HUES64 (cell line): ENCODE data around the gene UBE2M.

ENCODE experiments used
- H3K27ac ChIP-seq: 2 replicates; pipeline ENCODE4 v1.7.0; 2013; ENCODE audit warnings: low read depth, low read length, inconsistent platforms
- H3K27me3 ChIP-seq: 2 replicates; pipeline ENCODE4 v1.6.1; 2013; ENCODE audit warnings: mild to moderate bottlenecking, low read length; ENCODE audit not compliant: insufficient read depth
- H3K36me3 ChIP-seq: 2 replicates; pipeline ENCODE4 v1.6.1; 2013; ENCODE audit warnings: mild to moderate bottlenecking, low read length; ENCODE audit not compliant: insufficient read depth
- H3K4me1 ChIP-seq: 2 replicates; pipeline ENCODE4 v1.6.1; 2013; ENCODE audit warnings: mild to moderate bottlenecking, low read length, moderate library complexity; ENCODE audit not compliant: insufficient read depth
- H3K4me3 ChIP-seq: 2 replicates; pipeline ENCODE4 v1.5.1; 2013; ENCODE audit warnings: mild to moderate bottlenecking, low read length, moderate library complexity
- H3K9ac ChIP-seq: 2 replicates; pipeline ENCODE4 v1.6.1; 2013; ENCODE audit warnings: mild to moderate bottlenecking, low read depth, low read length
- H3K9me3 ChIP-seq: 2 replicates; pipeline ENCODE4 v1.6.1; 2013; ENCODE audit warnings: low read depth, low read length; ENCODE audit not compliant: insufficient read depth
- WGBS: fragments of 150-250, 120-280 bp; methylation state at CpG from one replicate; pipeline ENCODE4 v1.1.7; 2013; ENCODE audit warnings: missing lambda C conversion rate; 5-methylcytosine and 5-hydroxymethylcytosine counted together

Gene UBE2M

DNA sequence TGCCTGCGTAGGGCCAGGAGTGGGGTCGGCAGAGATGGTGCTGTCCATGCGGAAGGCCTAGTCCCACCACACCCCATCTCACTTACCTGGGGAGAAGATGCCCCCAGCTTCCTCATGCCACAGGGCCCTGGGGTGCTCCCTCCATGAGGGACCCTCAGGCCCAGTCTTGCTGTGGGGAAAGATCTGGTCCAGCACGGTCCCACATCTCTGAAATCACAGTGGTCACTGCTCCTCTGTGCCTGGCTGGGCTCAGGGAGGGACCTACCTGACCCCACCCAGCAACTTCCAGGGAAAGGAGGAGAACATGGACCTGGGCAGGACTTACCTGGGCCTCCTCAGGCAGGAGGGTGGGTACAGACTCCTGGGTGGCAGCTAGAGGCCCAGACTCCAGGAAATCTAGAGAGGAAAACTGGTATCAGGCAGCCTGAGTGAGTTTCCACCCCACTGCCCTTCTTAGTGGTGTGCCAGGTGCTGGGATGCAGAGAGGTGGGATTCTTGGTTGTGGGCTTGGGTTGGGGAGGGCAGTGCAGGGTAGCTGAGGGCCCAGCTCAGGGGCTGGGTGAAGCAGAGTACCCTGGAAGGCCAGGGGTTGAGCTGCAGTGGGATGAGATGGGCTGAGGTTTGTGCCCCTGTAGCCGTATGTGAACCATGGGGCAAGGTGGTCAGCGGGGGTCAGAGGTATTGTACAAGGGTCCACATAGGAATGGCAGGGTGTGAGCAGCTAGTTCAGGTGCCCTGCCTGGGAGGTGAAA, 11.0 kb upstream of the UBE2M start:
- WGBS, result 91% methylated on average over 6 of the region's 6 CpGs
- Histone ChIP-seq H3K9ac (no peak overlapping the region), H3K27me3 (no peaks in the 10 kb centered on the region), H3K4me3 (no peak overlapping the region), H3K27ac (no peak overlapping the region), H3K9me3 (no peaks in the 10 kb centered on the region), H3K36me3 (peaks cover 33% of the 10 kb centered on the region; the same call in 1 of the 2 replicates), H3K4me1 (no peaks in the 10 kb centered on the region)

GRCh38 chr19:58568453-58569130, 10.2 kb upstream of the UBE2M start:
- no peaks in the 10 kb centered on the region for H3K4me1 ChIP-seq
- H3K9ac ChIP-seq, result no peak overlapping the region
- H3K27ac ChIP-seq, result no peak overlapping the region
- H3K4me3 ChIP-seq, result no peak overlapping the region
- WGBS, result 91% methylated on average over 4 of the region's 4 CpGs
- peaks cover 5% of the 10 kb centered on the region for H3K27me3 ChIP-seq
- peaks cover 33% of the 10 kb centered on the region; the same call in 1 of the 2 replicates for H3K36me3 ChIP-seq
- no peaks in the 10 kb centered on the region for H3K9me3 ChIP-seq

DNA sequence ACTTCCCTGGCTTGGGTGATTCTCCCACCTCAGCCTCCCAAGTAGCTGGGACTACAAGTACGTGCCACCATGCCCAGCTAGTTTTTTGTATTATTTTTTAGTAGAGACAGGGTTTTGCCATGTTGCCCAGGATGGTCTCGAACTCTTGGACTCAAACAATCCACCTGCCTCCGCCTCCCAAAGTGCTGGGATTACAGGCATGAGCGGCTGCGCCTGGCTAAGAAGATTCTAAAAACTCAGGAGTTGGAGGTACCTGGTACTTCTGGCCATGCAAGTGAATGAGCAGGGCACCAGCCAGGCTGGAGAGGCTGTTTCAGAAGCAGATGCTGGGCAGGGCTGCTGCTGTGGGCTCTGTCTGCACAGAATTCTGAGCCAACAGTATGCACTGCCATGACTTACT, 8.6 kb upstream of the UBE2M start:
- Histone ChIP-seq H3K4me3 (no peak overlapping the region), H3K9ac (no peak overlapping the region), H3K27me3 (peaks cover 21% of the 10 kb centered on the region), H3K27ac (no peak overlapping the region), H3K4me1 (no peaks in the 10 kb centered on the region), H3K36me3 (peaks cover 33% of the 10 kb centered on the region; the same call in 1 of the 2 replicates), H3K9me3 (no peaks in the 10 kb centered on the region)
- WGBS, result 94% methylated on average over 5 of the region's 5 CpGs

- Histone ChIP-seq H3K4me1 (no peaks in the 10 kb centered on the region), H3K9ac (no peak overlapping the region), H3K27ac (no peak overlapping the region)
Observed at GRCh38 chr19:58563823-58564222, 5.4 kb upstream of the UBE2M start.

DNA sequence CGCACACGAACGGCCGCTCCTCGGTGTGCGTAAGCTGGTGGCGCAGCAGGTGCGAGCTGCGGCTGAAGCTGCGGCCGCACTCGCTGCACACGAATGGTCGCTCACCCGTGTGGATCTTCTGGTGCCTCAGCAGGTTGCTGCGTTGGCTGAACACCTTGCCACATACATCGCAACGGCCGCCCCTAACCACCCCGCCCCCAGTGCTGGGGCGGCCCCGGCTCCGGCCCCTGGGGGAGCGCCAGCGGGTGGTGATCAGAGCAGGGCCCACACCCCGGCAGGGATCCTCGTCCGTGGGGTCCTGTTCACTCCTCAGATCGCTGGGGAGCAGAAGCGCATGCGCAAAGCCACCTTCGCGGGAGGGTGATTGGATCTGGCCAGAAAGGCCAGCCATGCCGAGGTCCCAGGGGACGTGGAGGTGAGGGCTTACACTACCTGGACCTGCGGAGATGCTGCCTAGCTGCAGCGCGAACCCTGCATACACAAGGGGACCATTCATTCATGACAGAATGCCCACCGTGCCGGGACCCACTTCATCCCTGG, 4.7 kb upstream of the UBE2M start:
- no peaks in the 10 kb centered on the region for H3K4me1 ChIP-seq
- H3K27ac ChIP-seq, result no peak overlapping the region
- H3K9me3 ChIP-seq, result no peaks in the 10 kb centered on the region
- peak overlapping the region; percentile 58 for H3K9ac ChIP-seq
- H3K36me3 ChIP-seq, result peaks cover 12% of the 10 kb centered on the region; the same call in 1 of the 2 replicates
- 69% methylated on average over 40 of the region's 40 CpGs for WGBS
- peak overlapping the region; percentile 49 for H3K4me3 ChIP-seq
- peaks cover 30% of the 10 kb centered on the region for H3K27me3 ChIP-seq

More at GRCh38 chr19:58563823-58564222, 5.4 kb upstream of the UBE2M start:
- H3K9me3 ChIP-seq, result no peaks in the 10 kb centered on the region
- H3K4me3 ChIP-seq, result no peak overlapping the region
- WGBS, result 89% methylated on average over 6 of the region's 6 CpGs
- peaks cover 30% of the 10 kb centered on the region for H3K27me3 ChIP-seq
- peaks cover 16% of the 10 kb centered on the region; the same call in 1 of the 2 replicates for H3K36me3 ChIP-seq

- Histone ChIP-seq H3K27ac (no peak overlapping the region), H3K4me1 (no peaks in the 10 kb centered on the region), H3K9me3 (no peaks in the 10 kb centered on the region), H3K9ac (peak overlapping the region; percentile 58), H3K36me3 (peaks cover 10% of the 10 kb centered on the region; the same call in 1 of the 2 replicates), H3K27me3 (peaks cover 30% of the 10 kb centered on the region), H3K4me3 (peak overlapping the region; percentile 49)
- WGBS, result 65% methylated on average over 107 of the region's 107 CpGs
Observed at GRCh38 chr19:58562122-58563033, 4.0 kb upstream of the UBE2M start.

- 93% methylated on average over 16 of the region's 16 CpGs for WGBS
- peak overlapping the region; percentile 58 for H3K9ac ChIP-seq
- no peaks in the 10 kb centered on the region for H3K4me1 ChIP-seq
- H3K27ac ChIP-seq, result no peak overlapping the region
- H3K9me3 ChIP-seq, result no peaks in the 10 kb centered on the region
- H3K4me3 ChIP-seq, result no peak overlapping the region
- peaks cover 30% of the 10 kb centered on the region for H3K27me3 ChIP-seq
- H3K36me3 ChIP-seq, result peaks cover 7% of the 10 kb centered on the region
Observed at GRCh38 chr19:58561373-58562121, 3.1 kb upstream of the UBE2M start.

GRCh38 chr19:58560921-58561320, 2.5 kb upstream of the UBE2M start:
- peaks cover 30% of the 10 kb centered on the region for H3K27me3 ChIP-seq
- H3K36me3 ChIP-seq, result peaks cover 11% of the 10 kb centered on the region
- no peaks in the 10 kb centered on the region for H3K9me3 ChIP-seq
- no peak overlapping the region for H3K4me3 ChIP-seq
- H3K27ac ChIP-seq, result no peak overlapping the region
- H3K4me1 ChIP-seq, result no peaks in the 10 kb centered on the region
- no peak overlapping the region for H3K9ac ChIP-seq

DNA sequence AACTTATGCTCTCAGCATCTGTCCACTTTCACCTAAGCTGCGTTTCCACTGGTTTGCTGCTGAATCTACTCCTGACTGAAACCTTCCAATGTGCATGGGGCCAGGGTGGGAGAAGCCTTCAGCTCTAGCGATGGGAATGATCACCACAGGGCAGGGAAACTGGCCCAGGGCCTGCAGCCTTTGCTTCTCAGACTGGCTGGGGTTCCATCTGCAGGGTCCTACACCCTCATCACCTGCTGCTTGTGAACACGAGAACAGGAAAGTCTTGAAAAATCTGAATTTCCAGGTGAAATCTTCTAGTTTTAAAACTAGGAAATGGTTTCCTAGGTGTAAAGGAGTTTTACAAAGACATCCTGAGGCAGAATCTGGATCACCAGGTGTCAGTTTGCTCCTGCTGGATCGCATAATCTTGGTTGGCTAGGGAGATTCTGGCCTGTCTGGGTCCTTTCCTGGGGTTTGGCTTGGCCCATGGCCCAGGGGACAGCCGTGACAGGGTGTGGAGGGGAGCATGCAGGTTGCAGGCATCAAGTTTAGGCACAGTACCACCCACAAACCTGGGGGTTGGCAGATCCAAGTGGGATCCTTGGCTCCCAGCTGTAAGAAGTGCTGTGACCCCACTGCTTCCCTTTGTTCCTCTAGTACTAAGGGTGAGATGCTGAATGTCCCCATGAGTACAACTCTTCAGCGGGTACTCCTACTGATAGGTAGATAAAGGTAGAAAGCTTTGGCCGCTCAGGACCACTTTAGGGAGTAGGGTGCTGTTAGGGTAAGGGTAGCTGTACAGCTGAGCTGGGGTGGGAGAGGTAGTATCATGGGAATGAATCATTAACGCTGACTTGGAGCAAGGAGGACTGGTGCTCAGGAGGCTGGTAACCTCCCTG, 1.8 kb upstream of the UBE2M start:
- no peaks in the 10 kb centered on the region for H3K4me1 ChIP-seq
- peak overlapping the region; percentile 99 for H3K9ac ChIP-seq
- H3K4me3 ChIP-seq, result peak overlapping the region; percentile 66
- peak overlapping the region; percentile 100; the same call in 1 of the 2 replicates for H3K27ac ChIP-seq
- H3K27me3 ChIP-seq, result peaks cover 30% of the 10 kb centered on the region
- 89% methylated on average over 8 of the region's 8 CpGs for WGBS
- H3K36me3 ChIP-seq, result peaks cover 11% of the 10 kb centered on the region
- H3K9me3 ChIP-seq, result no peaks in the 10 kb centered on the region
